ENCODE data around the gene MERTK. TPM values are rescaled to one million over a fixed set of nuclear protein-coding genes. Genes with fewer than 3 reads are reported as not detected.

Gene MERTK
- total and polyA plus RNA-seq, 2 donors (not counting 1 experiment from before 2014, with no cell fraction given) = 0.04 to 0.34 TPM

DNA sequence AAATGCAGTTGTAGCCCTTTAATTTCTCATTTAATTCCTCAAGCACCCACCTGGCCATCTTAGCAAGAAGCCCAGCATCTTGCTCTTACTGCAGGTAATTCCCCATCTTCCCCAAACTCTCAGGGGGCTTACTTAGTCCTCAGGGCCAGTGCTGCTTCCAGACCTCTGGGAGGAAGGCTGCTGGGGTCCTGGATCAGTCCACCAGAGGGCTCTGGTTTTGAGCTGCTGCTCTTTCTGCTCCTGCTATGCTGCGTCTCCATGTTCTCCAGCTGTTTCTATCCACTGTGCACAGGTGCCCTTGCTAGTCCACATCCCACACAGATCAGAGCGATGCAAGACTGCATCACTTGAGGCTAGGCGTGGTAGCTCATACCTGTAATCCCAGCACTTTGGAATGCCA, 122.2 kb downstream of the MERTK start:
- DNase-seq (no peak), ATAC-seq (ENCODE audit: low read depth) (no peak)
- WGBS (ENCODE audit: insufficient coverage) = 100% methylated on average over 2 of the region's 3 CpGs
- Histone ChIP-seq H3K36me3 (replicated peaks in 1 of 2; ENCODE audit: control extremely low read depth in 1 of 2, control insufficient read depth in 1 of 2, extremely low read depth in 1 of 2, insufficient read depth in 2 of 2, low read length in 1 of 2) (no peaks in the 10 kb centered on the region), H3K9ac (ENCODE audit: low read length) (no peak overlapping the region), H3K9me3 (ENCODE audit: control extremely low read depth in 1 of 3, control insufficient read depth in 2 of 3, insufficient read depth in 1 of 3, low read length in 2 of 3) (no peaks in the 10 kb centered on the region), H4K20me1 (ENCODE audit: control insufficient read depth, insufficient read depth, low read length, poor library complexity, severe bottlenecking) (no peaks in the 10 kb centered on the region), H3K4me1 (ENCODE audit: control insufficient read depth in 2 of 2, insufficient read depth in 2 of 2, low read length in 2 of 2) (no peaks in the 10 kb centered on the region), H3K4me2 (replicated peaks; ENCODE audit: low read depth, low read length, poor library complexity, severe bottlenecking) (no peak overlapping the region), H2AFZ (ENCODE audit: insufficient read depth, low read depth, low read length, poor library complexity, severe bottlenecking) (no peak overlapping the region), H3K79me2 (ENCODE audit: control insufficient read depth, insufficient read depth, low read length) (no peaks in the 10 kb centered on the region), H3K4me3 (ENCODE audit: control extremely low read depth in 1 of 5, extremely low read depth in 1 of 5, insufficient read depth in 1 of 5, low read depth in 2 of 5, low read length in 4 of 5) (no peak overlapping the region), H3K27ac (ENCODE audit: low read length in 2 of 2) (no peak overlapping the region), H3K27me3 (replicated peaks in 1 of 4; ENCODE audit: control extremely low read depth in 1 of 4, control insufficient read depth in 3 of 4, insufficient read depth in 4 of 4, low read length in 3 of 4) (no peaks in the 10 kb centered on the region)
- H3K9me3 Mint-ChIP-seq (ENCODE audit: insufficient read depth) = peaks cover 3% of the 10 kb centered on the region
- no peaks in the 10 kb centered on the region for H3K4me1 Mint-ChIP-seq
- no peak overlapping the region for H3K27ac Mint-ChIP-seq
- H3K4me3 Mint-ChIP-seq = no peak overlapping the region
- POLR2A ChIA-PET = no interaction called here
- intact Hi-C loops (cut with micrococcal nuclease) = no loop called here
- TF ChIP-seq, protein P1, sequence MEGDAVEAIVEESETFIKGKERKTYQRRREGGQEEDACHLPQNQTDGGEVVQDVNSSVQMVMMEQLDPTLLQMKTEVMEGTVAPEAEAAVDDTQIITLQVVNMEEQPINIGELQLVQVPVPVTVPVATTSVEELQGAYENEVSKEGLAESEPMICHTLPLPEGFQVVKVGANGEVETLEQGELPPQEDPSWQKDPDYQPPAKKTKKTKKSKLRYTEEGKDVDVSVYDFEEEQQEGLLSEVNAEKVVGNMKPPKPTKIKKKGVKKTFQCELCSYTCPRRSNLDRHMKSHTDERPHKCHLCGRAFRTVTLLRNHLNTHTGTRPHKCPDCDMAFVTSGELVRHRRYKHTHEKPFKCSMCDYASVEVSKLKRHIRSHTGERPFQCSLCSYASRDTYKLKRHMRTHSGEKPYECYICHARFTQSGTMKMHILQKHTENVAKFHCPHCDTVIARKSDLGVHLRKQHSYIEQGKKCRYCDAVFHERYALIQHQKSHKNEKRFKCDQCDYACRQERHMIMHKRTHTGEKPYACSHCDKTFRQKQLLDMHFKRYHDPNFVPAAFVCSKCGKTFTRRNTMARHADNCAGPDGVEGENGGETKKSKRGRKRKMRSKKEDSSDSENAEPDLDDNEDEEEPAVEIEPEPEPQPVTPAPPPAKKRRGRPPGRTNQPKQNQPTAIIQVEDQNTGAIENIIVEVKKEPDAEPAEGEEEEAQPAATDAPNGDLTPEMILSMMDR (IDR thresholded peaks at IDR 0.05) = no peak
- TF ChIP-seq EZH2 (IDR thresholded peaks at IDR 0.05; ENCODE audit: borderline replicate concordance, insufficient read depth, low read depth, low read length, poor library complexity, severe bottlenecking) = no peak
- peaks cover 25% of the 10 kb centered on the region for H3K27me3 Mint-ChIP-seq
- CTCF ChIA-PET = no interaction called here

DNA sequence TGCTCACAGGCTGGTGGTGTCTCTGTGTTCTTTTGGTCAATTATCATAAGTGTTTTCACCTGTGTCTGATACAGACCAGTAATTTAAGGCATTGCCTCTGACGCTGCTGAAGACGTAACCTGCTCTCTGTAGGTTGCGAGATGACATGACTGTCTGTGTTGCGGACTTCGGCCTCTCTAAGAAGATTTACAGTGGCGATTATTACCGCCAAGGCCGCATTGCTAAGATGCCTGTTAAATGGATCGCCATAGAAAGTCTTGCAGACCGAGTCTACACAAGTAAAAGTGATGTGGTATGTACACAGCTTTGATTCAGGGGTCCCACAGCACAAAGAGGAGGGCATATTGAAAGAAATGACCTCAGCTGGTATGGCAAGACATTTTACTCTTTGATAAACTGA, 122.9 kb downstream of the MERTK start:
- no peak overlapping the region for H3K27ac Mint-ChIP-seq
- intact Hi-C loops (cut with micrococcal nuclease) = no loop called here
- no peak overlapping the region for H3K4me3 Mint-ChIP-seq
- no peak for ATAC-seq (ENCODE audit: low read depth)
- H4K20me1 ChIP-seq (ENCODE audit: control insufficient read depth, insufficient read depth, low read length, poor library complexity, severe bottlenecking) = no peaks in the 10 kb centered on the region
- H3K36me3 ChIP-seq (replicated peaks in 1 of 2; ENCODE audit: control extremely low read depth in 1 of 2, control insufficient read depth in 1 of 2, extremely low read depth in 1 of 2, insufficient read depth in 2 of 2, low read length in 1 of 2) = no peaks in the 10 kb centered on the region
- no peak for TF ChIP-seq EZH2 (IDR thresholded peaks at IDR 0.05; ENCODE audit: borderline replicate concordance, insufficient read depth, low read depth, low read length, poor library complexity, severe bottlenecking)
- TF ChIP-seq, protein P1 (IDR thresholded peaks at IDR 0.05) = no peak
- H3K4me2 ChIP-seq (replicated peaks; ENCODE audit: low read depth, low read length, poor library complexity, severe bottlenecking) = no peak overlapping the region
- H3K79me2 ChIP-seq (ENCODE audit: control insufficient read depth, insufficient read depth, low read length) = no peaks in the 10 kb centered on the region
- no peak overlapping the region for H3K27ac ChIP-seq (ENCODE audit: low read length in 2 of 2)
- WGBS (ENCODE audit: insufficient coverage) = 98% methylated on average over 9 of the region's 10 CpGs
- H2AFZ ChIP-seq (ENCODE audit: insufficient read depth, low read depth, low read length, poor library complexity, severe bottlenecking) = no peak overlapping the region
- no peaks in the 10 kb centered on the region for H3K27me3 ChIP-seq (replicated peaks in 1 of 4; ENCODE audit: control extremely low read depth in 1 of 4, control insufficient read depth in 3 of 4, insufficient read depth in 4 of 4, low read length in 3 of 4)
- H3K27me3 Mint-ChIP-seq = peaks cover 24% of the 10 kb centered on the region
- no peaks in the 10 kb centered on the region for H3K4me1 Mint-ChIP-seq
- no peaks in the 10 kb centered on the region for H3K9me3 ChIP-seq (ENCODE audit: control extremely low read depth in 1 of 3, control insufficient read depth in 2 of 3, insufficient read depth in 1 of 3, low read length in 2 of 3)
- H3K9ac ChIP-seq (ENCODE audit: low read length) = no peak overlapping the region
- H3K4me1 ChIP-seq (ENCODE audit: control insufficient read depth in 2 of 2, insufficient read depth in 2 of 2, low read length in 2 of 2) = no peaks in the 10 kb centered on the region
- ChIA-PET POLR2A (no interaction called here), CTCF (no interaction called here)
- H3K9me3 Mint-ChIP-seq (ENCODE audit: insufficient read depth) = peaks cover 3% of the 10 kb centered on the region
- no peak for DNase-seq
- no peak overlapping the region for H3K4me3 ChIP-seq (ENCODE audit: control extremely low read depth in 1 of 5, extremely low read depth in 1 of 5, insufficient read depth in 1 of 5, low read depth in 2 of 5, low read length in 4 of 5)
